ENCODE measurements around the gene RNPEPL1.

DNA sequence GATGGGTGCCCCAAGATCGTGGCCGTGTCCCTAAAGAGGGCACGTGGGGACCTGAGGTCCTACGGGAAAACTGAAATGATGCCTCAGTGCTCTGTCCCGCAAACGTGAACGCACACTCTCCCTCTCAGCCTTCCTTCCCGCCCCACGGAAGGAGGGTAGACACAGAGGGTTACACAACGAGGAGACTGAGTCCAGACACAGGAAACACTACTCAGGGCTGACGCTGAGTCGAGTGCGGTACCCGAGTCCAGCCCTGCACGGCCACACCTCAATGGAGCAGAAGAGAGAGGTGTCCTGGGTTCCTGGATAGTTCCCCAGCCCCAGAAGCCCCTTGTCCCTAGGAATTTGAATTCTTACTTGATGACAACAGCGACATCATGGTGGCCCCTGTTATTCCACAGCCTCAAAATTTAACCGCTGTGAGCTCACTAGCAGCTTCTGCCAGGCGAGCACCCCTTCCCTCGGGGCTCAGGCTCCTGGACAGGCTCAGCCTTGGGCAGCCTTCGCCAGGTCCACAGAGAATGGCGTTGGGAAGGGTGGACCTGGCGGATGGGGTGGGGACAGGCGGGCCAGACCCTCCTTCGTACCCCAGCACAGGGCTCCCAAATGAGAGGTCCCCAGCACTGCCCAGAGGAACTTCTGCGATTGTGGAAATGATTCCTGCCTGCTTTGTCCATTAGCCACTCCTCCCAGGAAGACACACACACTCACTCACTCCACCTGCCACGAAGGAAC is 980 bp upstream of the RNPEPL1 start:
- TF ChIP-seq EZH2 (IDR thresholded peaks at IDR 0.05; ENCODE audit: insufficient read depth, poor library complexity, severe bottlenecking) (no peak), EZH2phosphoT487 (IDR thresholded peaks at IDR 0.05; ENCODE audit: insufficient read depth, low read depth) (no peak)

All from GM23248 (cell line).